IPS DF 6.9 (cell line): ENCODE results near the gene ETAA1.

Source experiments
- DNase-seq: peaks from one replicate; pipeline ENCODE4 v3.0.0-alpha.2; 2013; ENCODE audit warnings: low read depth, low spot score
- H3K27ac ChIP-seq: one replicate; pipeline ENCODE4 v1.5.1; 2013; ENCODE audit warnings: low read length, control low read depth
- H3K27me3 ChIP-seq: 2 replicates; pipeline ENCODE4 v1.6.1; 2013; ENCODE audit warnings: mild to moderate bottlenecking, low read length; ENCODE audit not compliant: control insufficient read depth, insufficient read depth
- H3K36me3 ChIP-seq: 2 replicates; pipeline ENCODE4 v1.6.1; 2013; ENCODE audit warnings: low read length; ENCODE audit not compliant: control insufficient read depth, insufficient read depth
- H3K4me1 ChIP-seq: 2 replicates; pipeline ENCODE4 v1.6.1; 2013; ENCODE audit warnings: low read length; ENCODE audit not compliant: control insufficient read depth, insufficient read depth
- H3K4me3 ChIP-seq: 2 replicates; pipeline ENCODE4 v1.5.1; 2013; ENCODE audit warnings: mild to moderate bottlenecking, low read length
- H3K9me3 ChIP-seq: 2 replicates; pipeline ENCODE4 v1.6.1; 2013; ENCODE audit warnings: low read length, inconsistent platforms; ENCODE audit not compliant: control insufficient read depth, insufficient read depth
- WGBS: extraction: QIAGEN DNeasy Blood & Tissue Kit; methylation state at CpG from one replicate; pipeline ENCODE4 v1.1.7; 2013; ENCODE audit warnings: mixed read lengths, missing lambda C conversion rate; ENCODE audit not compliant: insufficient read length, insufficient coverage; 5-methylcytosine and 5-hydroxymethylcytosine counted together

The ETAA1 gene

GRCh38 chr2:67457699-67458098 is 60.6 kb downstream of the ETAA1 start:
- Histone ChIP-seq H3K9me3 (no peaks in the 10 kb centered on the region), H3K27me3 (no peaks in the 10 kb centered on the region), H3K4me1 (no peaks in the 10 kb centered on the region), H3K4me3 (no peak overlapping the region), H3K27ac (no peak overlapping the region), H3K36me3 (no peaks in the 10 kb centered on the region)
- WGBS = no CpG with 5 or more reads among the region's 4 CpGs
- no peak for DNase-seq

GRCh38 chr2:67459761-67460160 is 62.6 kb downstream of the ETAA1 start:
- H3K4me3 ChIP-seq = no peak overlapping the region
- no peaks in the 10 kb centered on the region for H3K4me1 ChIP-seq
- H3K27ac ChIP-seq = no peak overlapping the region
- H3K36me3 ChIP-seq = no peaks in the 10 kb centered on the region
- DNase-seq = no peak
- H3K9me3 ChIP-seq = no peaks in the 10 kb centered on the region
- no CpG with 5 or more reads among the region's 2 CpGs for WGBS
- H3K27me3 ChIP-seq = no peaks in the 10 kb centered on the region
